KMS-11 (cell line): ENCODE measurements around the gene ITPRID2.

Experiments
- H2AFZ ChIP-seq: fragments of 200-600 bp; sonication (generic); 2 replicates; pipeline ENCODE4 v1.6.1; 2016; ENCODE audit warnings: antibody characterized with exemption, mixed run types, low read depth
- H3K27ac ChIP-seq: fragments of 200-600 bp; sonication (generic); 2 replicates; pipeline ENCODE4 v1.6.1; 2016; ENCODE audit warnings: mild to moderate bottlenecking, mixed run types
- H3K27me3 ChIP-seq: fragments of 200-600 bp; sonication (generic); 2 replicates; pipeline ENCODE4 v1.6.1; 2017; ENCODE audit warnings: mild to moderate bottlenecking, low read depth, mixed run types, moderate library complexity; ENCODE audit not compliant: insufficient read depth
- H3K36me3 ChIP-seq: fragments of 200-600 bp; sonication (generic); 2 replicates; pipeline ENCODE4 v1.6.1; 2017; ENCODE audit warnings: mild to moderate bottlenecking, mixed run types; ENCODE audit not compliant: insufficient read depth
- H3K4me1 ChIP-seq: fragments of 200-600 bp; sonication (generic); 2 replicates; pipeline ENCODE4 v1.6.1; 2016; ENCODE audit warnings: mild to moderate bottlenecking, low read depth, mixed run types; ENCODE audit not compliant: poor library complexity, severe bottlenecking
- H3K4me2 ChIP-seq: fragments of 200-600 bp; sonication (generic); 2 replicates; pipeline ENCODE4 v1.7.0; 2016; ENCODE audit warnings: mild to moderate bottlenecking, mixed run types
- H3K4me3 ChIP-seq: fragments of 200-600 bp; sonication (generic); IDR thresholded peaks from 2 replicates; pipeline ENCODE4 v1.6.1; 2017; ENCODE audit warnings: low read depth, low read length, mixed read lengths; ENCODE audit not compliant: insufficient read depth
- H3K79me2 ChIP-seq: fragments of 200-600 bp; sonication (generic); 2 replicates; pipeline ENCODE4 v1.6.1; 2016; ENCODE audit warnings: low read depth, mixed run types; ENCODE audit not compliant: insufficient read depth
- H3K9ac ChIP-seq: fragments of 200-600 bp; sonication (generic); 2 replicates; pipeline ENCODE4 v1.6.1; 2016; ENCODE audit warnings: mild to moderate bottlenecking, mixed run types
- H4K20me1 ChIP-seq: fragments of 200-600 bp; sonication (generic); 2 replicates; pipeline ENCODE4 v1.6.1; 2016; ENCODE audit warnings: mild to moderate bottlenecking, mixed run types; ENCODE audit not compliant: insufficient read depth
- TF ChIP-seq, protein P1 (sequence below): fragments of 200-600 bp; sonication (generic); conservative IDR thresholded peaks from 2 replicates; pipeline ENCODE4 v1.6.1; 2017; ENCODE audit warnings: low read depth, mild to moderate bottlenecking, antibody characterized with exemption, low read length, moderate library complexity, mixed read lengths

The ITPRID2 gene

DNA sequence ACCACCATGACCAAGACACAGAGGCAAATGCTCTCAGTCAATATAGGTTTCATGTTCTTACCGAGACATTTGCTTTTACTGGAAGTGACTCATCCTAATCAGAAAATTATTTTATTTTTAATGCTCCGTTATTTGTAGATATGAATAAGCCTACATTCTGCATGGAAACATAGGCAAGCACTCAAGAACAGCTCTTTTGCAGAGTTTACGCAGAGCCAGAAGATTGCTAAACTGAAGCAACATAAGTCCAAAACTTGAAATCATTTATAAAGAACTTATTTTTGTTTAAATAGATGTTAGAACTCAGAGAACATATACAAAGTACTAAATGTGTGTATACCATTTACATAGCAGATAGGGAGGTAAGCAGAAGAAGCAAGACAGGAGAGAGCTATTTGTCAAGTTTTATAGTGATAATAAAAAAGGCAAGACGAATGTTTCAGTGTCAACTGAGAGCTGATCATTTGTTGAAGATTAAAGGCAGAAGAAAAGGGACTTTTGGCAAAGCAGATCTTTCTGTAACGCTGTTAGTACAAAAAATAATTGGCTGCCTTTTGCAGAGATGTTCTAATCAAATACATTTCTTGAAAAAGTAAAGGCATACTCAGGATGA, 81.7 kb downstream of the ITPRID2 start:
- Histone ChIP-seq H3K4me1 (no peaks in the 10 kb centered on the region), H3K36me3 (no peaks in the 10 kb centered on the region), H3K4me2 (no peak overlapping the region), H3K79me2 (no peaks in the 10 kb centered on the region), H3K27me3 (no peaks in the 10 kb centered on the region), H3K4me3 (no peak overlapping the region), H2AFZ (no peak overlapping the region), H3K9ac (no peak overlapping the region), H4K20me1 (no peaks in the 10 kb centered on the region), H3K27ac (no peak overlapping the region)
- TF ChIP-seq, protein P1, sequence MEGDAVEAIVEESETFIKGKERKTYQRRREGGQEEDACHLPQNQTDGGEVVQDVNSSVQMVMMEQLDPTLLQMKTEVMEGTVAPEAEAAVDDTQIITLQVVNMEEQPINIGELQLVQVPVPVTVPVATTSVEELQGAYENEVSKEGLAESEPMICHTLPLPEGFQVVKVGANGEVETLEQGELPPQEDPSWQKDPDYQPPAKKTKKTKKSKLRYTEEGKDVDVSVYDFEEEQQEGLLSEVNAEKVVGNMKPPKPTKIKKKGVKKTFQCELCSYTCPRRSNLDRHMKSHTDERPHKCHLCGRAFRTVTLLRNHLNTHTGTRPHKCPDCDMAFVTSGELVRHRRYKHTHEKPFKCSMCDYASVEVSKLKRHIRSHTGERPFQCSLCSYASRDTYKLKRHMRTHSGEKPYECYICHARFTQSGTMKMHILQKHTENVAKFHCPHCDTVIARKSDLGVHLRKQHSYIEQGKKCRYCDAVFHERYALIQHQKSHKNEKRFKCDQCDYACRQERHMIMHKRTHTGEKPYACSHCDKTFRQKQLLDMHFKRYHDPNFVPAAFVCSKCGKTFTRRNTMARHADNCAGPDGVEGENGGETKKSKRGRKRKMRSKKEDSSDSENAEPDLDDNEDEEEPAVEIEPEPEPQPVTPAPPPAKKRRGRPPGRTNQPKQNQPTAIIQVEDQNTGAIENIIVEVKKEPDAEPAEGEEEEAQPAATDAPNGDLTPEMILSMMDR = no peak

GRCh38 chr2:181977661-181978350, 86.3 kb downstream of the ITPRID2 start:
- Histone ChIP-seq H2AFZ (no peak overlapping the region), H4K20me1 (no peaks in the 10 kb centered on the region), H3K36me3 (no peaks in the 10 kb centered on the region), H3K79me2 (no peaks in the 10 kb centered on the region), H3K27me3 (no peaks in the 10 kb centered on the region), H3K27ac (no peak overlapping the region), H3K4me3 (no peak overlapping the region), H3K4me2 (no peak overlapping the region), H3K9ac (no peak overlapping the region), H3K4me1 (no peaks in the 10 kb centered on the region)
- TF ChIP-seq, protein P1 = no peak

DNA sequence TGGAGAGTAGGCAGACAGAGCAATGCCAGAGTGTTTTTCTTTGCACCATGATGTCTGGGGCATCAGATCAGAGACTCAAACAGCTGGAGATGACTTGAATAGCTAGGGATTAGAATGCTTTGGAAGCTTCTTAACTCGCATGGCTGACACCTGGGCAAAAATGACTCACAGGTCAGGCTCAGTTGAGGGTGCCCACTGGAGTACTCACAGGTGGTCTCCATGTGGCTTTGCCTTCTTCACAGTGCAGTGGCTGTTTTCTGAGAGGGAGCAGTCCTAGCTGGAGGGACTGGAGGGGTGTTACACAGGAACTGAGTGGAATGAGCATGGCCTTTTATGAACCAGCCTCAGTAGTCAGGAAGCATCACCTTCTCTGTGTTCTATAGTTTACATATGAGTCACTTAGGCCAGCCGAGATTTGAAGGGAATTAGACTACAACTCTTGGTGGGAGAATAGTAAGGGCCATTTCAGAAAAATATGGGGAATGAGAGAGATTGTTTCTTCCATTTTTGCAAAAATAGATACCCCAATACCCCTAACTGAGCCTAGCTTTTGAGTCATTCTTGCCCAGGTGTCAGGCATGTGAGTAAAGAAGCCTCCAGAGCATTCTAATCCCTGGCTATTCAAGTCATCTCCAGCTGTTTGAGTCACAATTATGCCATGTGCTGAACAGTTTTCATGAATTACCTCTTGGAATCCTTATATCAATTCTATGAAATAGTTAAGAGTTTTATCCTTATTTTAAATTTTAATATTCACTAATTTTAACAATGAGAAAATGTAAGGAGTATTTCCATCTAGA, 87.0 kb downstream of the ITPRID2 start:
- no peaks in the 10 kb centered on the region for H3K4me1 ChIP-seq
- H3K9ac ChIP-seq = no peak overlapping the region
- H3K27ac ChIP-seq = no peak overlapping the region
- TF ChIP-seq, protein P1 = no peak
- no peak overlapping the region for H2AFZ ChIP-seq
- H3K27me3 ChIP-seq = no peaks in the 10 kb centered on the region
- no peak overlapping the region for H3K4me2 ChIP-seq
- no peaks in the 10 kb centered on the region for H3K36me3 ChIP-seq
- no peaks in the 10 kb centered on the region for H3K79me2 ChIP-seq
- H4K20me1 ChIP-seq = no peaks in the 10 kb centered on the region
- H3K4me3 ChIP-seq = no peak overlapping the region
